ENCODE measurements around the gene ANKRD23. TPM values are rescaled to one million over a fixed set of nuclear protein-coding genes. Genes with fewer than 3 reads are reported as not detected.

The ANKRD23 gene
- total and polyA plus RNA-seq, 2 experiments from 2014 or later = 0.76 to 1.4 TPM

GRCh38 chr2:96801786-96802595, 41.8 kb downstream of the ANKRD23 start:
- no peak overlapping the region for H3K4me2 ChIP-seq (ENCODE audit: unreplicated experiment)
- no peak for DNase-seq
- H3F3A ChIP-seq (ENCODE audit: insufficient read depth) = no peaks in the 10 kb centered on the region
- H3K9me2 ChIP-seq (ENCODE audit: insufficient read depth) = no peaks in the 10 kb centered on the region
- H3K27me3 ChIP-seq (replicated peaks; ENCODE audit: insufficient read depth) = no peaks in the 10 kb centered on the region
- H3K4me3 ChIP-seq = no peak overlapping the region
- H3K27ac ChIP-seq = no peak overlapping the region
- H2AFZ ChIP-seq = no peak overlapping the region
- H3K79me2 ChIP-seq (ENCODE audit: insufficient read depth) = no peaks in the 10 kb centered on the region
- TF ChIP-seq EZH2phosphoT487 (IDR thresholded peaks at IDR 0.05; ENCODE audit: insufficient read depth, low read depth) = no peak
- TF ChIP-seq EZH2 (IDR thresholded peaks at IDR 0.05; ENCODE audit: insufficient read depth, poor library complexity, severe bottlenecking) = no peak
- 90 to 93% methylated on average over 10 of the region's 10 CpGs for WGBS, 2 experiments (ENCODE audit: low coverage in 1 of 2, low lambda C conversion rate in 2 of 2, missing lambda C conversion rate in 2 of 2)
- no peaks in the 10 kb centered on the region for H4K20me1 ChIP-seq (ENCODE audit: insufficient read depth)
- H3K9me3 ChIP-seq (ENCODE audit: low read depth) = no peaks in the 10 kb centered on the region
- H3K9ac ChIP-seq = no peak overlapping the region
- no peaks in the 10 kb centered on the region for H3K36me3 ChIP-seq (ENCODE audit: low read depth)
- in situ Hi-C loops (cut with MboI) = no loop called here
- H3K4me1 ChIP-seq (ENCODE audit: insufficient read depth) = no peaks in the 10 kb centered on the region

- Histone ChIP-seq H3K79me2 (ENCODE audit: insufficient read depth) (no peaks in the 10 kb centered on the region), H3F3A (ENCODE audit: insufficient read depth) (no peaks in the 10 kb centered on the region), H3K9ac (no peak overlapping the region), H3K36me3 (ENCODE audit: low read depth) (no peaks in the 10 kb centered on the region), H3K9me3 (ENCODE audit: low read depth) (no peaks in the 10 kb centered on the region), H3K27me3 (replicated peaks; ENCODE audit: insufficient read depth) (no peaks in the 10 kb centered on the region), H3K9me2 (ENCODE audit: insufficient read depth) (no peaks in the 10 kb centered on the region), H4K20me1 (ENCODE audit: insufficient read depth) (no peaks in the 10 kb centered on the region), H2AFZ (no peak overlapping the region), H3K4me1 (ENCODE audit: insufficient read depth) (no peaks in the 10 kb centered on the region), H3K27ac (no peak overlapping the region), H3K4me3 (no peak overlapping the region), H3K4me2 (ENCODE audit: unreplicated experiment) (no peak overlapping the region)
- in situ Hi-C loops (cut with MboI) = no loop called here
- peak; percentile 60 for DNase-seq
- TF ChIP-seq EZH2phosphoT487 (IDR thresholded peaks at IDR 0.05; ENCODE audit: insufficient read depth, low read depth) (no peak), EZH2 (IDR thresholded peaks at IDR 0.05; ENCODE audit: insufficient read depth, poor library complexity, severe bottlenecking) (no peak)
- WGBS, 2 experiments (ENCODE audit: low coverage in 1 of 2, low lambda C conversion rate in 2 of 2, missing lambda C conversion rate in 2 of 2) = 62 to 63% methylated on average over 14 to 15 of the region's 15 CpGs
Measured at GRCh38 chr2:96801005-96801785, 42.6 kb downstream of the ANKRD23 start.

- TF ChIP-seq EZH2 (IDR thresholded peaks at IDR 0.05; ENCODE audit: insufficient read depth, poor library complexity, severe bottlenecking) = no peak
- no peak for TF ChIP-seq EZH2phosphoT487 (IDR thresholded peaks at IDR 0.05; ENCODE audit: insufficient read depth, low read depth)
- Histone ChIP-seq H3K4me2 (ENCODE audit: unreplicated experiment) (no peak overlapping the region), H3F3A (ENCODE audit: insufficient read depth) (no peaks in the 10 kb centered on the region), H4K20me1 (ENCODE audit: insufficient read depth) (no peaks in the 10 kb centered on the region), H3K27me3 (replicated peaks; ENCODE audit: insufficient read depth) (no peaks in the 10 kb centered on the region), H3K9ac (no peak overlapping the region), H3K9me2 (ENCODE audit: insufficient read depth) (no peaks in the 10 kb centered on the region), H2AFZ (no peak overlapping the region), H3K4me1 (ENCODE audit: insufficient read depth) (no peaks in the 10 kb centered on the region), H3K4me3 (no peak overlapping the region), H3K79me2 (ENCODE audit: insufficient read depth) (no peaks in the 10 kb centered on the region), H3K27ac (no peak overlapping the region), H3K36me3 (ENCODE audit: low read depth) (no peaks in the 10 kb centered on the region), H3K9me3 (ENCODE audit: low read depth) (no peaks in the 10 kb centered on the region)
- no peak for DNase-seq
- 86 to 88% methylated on average over 24 to 27 of the region's 27 CpGs for WGBS, 2 experiments (ENCODE audit: low coverage in 1 of 2, low lambda C conversion rate in 2 of 2, missing lambda C conversion rate in 2 of 2)
- in situ Hi-C loops (cut with MboI) = no loop called here
Measured at GRCh38 chr2:96800061-96801004, 43.5 kb downstream of the ANKRD23 start.

- Histone ChIP-seq H3F3A (ENCODE audit: insufficient read depth) (no peaks in the 10 kb centered on the region), H3K4me2 (ENCODE audit: unreplicated experiment) (no peak overlapping the region), H3K4me1 (ENCODE audit: insufficient read depth) (no peaks in the 10 kb centered on the region), H3K27me3 (replicated peaks; ENCODE audit: insufficient read depth) (no peaks in the 10 kb centered on the region), H3K9me2 (ENCODE audit: insufficient read depth) (no peaks in the 10 kb centered on the region), H3K36me3 (ENCODE audit: low read depth) (no peaks in the 10 kb centered on the region), H3K4me3 (no peak overlapping the region), H3K79me2 (ENCODE audit: insufficient read depth) (no peaks in the 10 kb centered on the region), H3K9ac (no peak overlapping the region), H3K27ac (no peak overlapping the region), H2AFZ (no peak overlapping the region), H4K20me1 (ENCODE audit: insufficient read depth) (no peaks in the 10 kb centered on the region), H3K9me3 (ENCODE audit: low read depth) (no peaks in the 10 kb centered on the region)
- TF ChIP-seq EZH2phosphoT487 (IDR thresholded peaks at IDR 0.05; ENCODE audit: insufficient read depth, low read depth) = no peak
- no peak for TF ChIP-seq EZH2 (IDR thresholded peaks at IDR 0.05; ENCODE audit: insufficient read depth, poor library complexity, severe bottlenecking)
- in situ Hi-C loops (cut with MboI) = no loop called here
- 81 to 89% methylated on average over 8 of the region's 8 CpGs for WGBS, 2 experiments (ENCODE audit: low coverage in 1 of 2, low lambda C conversion rate in 2 of 2, missing lambda C conversion rate in 2 of 2)
- no peak for DNase-seq
Measured at GRCh38 chr2:96799623-96799935, 44.2 kb downstream of the ANKRD23 start.

Data from GM23248 (cell line).